Measurements from ENCODE around the gene APC2. TPM values are rescaled to one million over a fixed set of nuclear protein-coding genes. Genes with fewer than 3 reads are reported as not detected.

Gene APC2
- total and polyA plus RNA-seq, 8 donors: 0.10 to 3.5 (median 0.58) TPM; not detected in 1

DNA sequence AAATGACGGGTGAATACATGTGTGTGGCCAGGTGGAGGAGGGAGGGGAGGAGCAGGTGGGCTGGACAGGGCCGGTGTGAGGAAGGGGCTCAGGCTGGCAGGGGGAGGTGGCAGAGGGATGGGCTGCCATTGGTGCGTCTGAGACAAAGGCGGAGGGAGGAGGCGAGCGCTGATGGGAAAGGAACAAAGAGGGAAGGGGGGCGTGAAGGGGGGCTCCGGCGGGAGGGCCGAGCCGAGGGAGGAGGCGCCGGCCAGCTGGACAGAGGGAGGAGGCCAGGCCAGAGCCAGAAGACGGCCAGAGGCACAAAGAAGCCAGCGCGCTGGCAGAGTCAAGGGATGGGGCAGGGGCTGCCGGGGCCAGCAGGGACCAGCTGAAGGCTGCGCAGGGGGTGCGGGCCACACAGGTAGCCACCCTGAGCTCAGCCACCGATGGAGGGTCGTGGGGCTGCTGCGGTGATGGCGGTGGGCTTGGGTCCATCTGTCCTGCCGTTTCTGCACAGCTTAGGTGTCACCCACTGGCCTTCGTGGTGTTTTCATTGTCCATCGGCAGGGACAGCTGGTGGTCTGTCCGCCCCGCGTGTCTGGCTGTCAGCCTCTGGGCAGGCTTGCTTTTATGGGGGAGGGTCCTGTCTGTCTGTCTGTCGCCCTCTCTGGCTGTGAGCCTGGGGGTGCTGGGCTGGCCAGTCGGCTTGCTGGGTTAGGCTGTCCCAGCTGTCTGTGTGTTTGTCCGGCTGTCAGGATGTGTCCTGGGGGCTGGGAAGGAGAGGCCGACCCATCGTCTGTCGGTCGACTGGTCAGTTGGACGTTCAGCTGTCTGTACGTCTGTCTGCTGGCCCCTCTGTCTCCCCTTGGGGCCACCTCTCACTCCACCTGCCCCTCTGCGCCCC lies 2.2 kb downstream of the APC2 start:
- H3K27me3 ChIP-seq: peaks cover 54 to 100% (median 94%) of the 10 kb centered on the region in 3 donors
- intact Hi-C loops (cut with DNase I; ENCODE audit: low total_unique reads): no loop called here
- DNase-seq: peak in 1 of 2 donors; percentile 62

DNA sequence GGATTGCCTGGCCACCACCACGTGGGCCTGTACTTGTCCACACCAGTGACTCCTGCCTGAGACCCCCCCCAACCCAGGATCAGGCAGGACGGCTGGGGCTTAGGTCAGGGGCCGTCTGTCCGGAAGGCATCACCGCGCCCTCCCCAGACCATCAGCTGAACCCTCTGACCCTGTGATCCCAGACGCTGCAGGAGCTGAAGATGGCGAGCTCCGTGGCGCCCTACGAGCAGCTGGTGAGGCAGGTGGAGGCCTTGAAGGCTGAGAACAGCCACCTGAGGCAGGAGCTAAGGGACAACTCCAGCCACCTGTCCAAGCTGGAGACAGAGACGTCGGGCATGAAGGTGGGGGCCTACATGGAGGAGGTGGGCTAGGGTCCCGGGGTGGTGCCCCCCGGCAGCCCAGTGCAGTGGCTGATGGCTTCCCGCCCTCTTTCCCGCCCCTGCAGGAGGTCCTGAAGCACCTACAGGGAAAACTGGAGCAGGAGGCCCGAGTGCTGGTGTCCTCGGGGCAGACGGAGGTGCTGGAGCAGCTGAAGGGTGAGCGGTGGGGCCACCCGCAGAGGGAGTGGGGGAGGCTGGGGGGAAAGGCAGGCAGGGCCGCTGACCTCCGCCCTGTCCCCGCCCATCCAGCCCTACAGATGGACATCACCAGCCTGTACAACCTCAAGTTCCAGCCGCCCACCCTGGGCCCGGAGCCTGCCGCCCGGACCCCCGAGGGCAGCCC lies 3.0 kb downstream of the APC2 start:
- WGBS, 5 donors: 34 to 53% (median 44%) methylated on average over 11 to 30 of the region's 30 CpGs
- H3K9me3 ChIP-seq: no peaks in the 10 kb centered on the region

More for the DNA sequence above, 2.2 kb downstream of the APC2 start:
- H3K27ac ChIP-seq: no peak overlapping the region
- H3K4me1 ChIP-seq: peaks cover 18 to 61% (median 45%) of the 10 kb centered on the region in 4 donors
- no peaks in the 10 kb centered on the region for H3K9me3 ChIP-seq
- no peak overlapping the region for H3K4me3 ChIP-seq
- H3K36me3 ChIP-seq: no peaks in the 10 kb centered on the region
- WGBS, 5 donors: 18 to 29% (median 20%) methylated on average over 25 to 39 of the region's 39 CpGs
- no peak for TF ChIP-seq POLR2AphosphoS5 (IDR thresholded peaks at IDR 0.05)
- TF ChIP-seq, protein P1, sequence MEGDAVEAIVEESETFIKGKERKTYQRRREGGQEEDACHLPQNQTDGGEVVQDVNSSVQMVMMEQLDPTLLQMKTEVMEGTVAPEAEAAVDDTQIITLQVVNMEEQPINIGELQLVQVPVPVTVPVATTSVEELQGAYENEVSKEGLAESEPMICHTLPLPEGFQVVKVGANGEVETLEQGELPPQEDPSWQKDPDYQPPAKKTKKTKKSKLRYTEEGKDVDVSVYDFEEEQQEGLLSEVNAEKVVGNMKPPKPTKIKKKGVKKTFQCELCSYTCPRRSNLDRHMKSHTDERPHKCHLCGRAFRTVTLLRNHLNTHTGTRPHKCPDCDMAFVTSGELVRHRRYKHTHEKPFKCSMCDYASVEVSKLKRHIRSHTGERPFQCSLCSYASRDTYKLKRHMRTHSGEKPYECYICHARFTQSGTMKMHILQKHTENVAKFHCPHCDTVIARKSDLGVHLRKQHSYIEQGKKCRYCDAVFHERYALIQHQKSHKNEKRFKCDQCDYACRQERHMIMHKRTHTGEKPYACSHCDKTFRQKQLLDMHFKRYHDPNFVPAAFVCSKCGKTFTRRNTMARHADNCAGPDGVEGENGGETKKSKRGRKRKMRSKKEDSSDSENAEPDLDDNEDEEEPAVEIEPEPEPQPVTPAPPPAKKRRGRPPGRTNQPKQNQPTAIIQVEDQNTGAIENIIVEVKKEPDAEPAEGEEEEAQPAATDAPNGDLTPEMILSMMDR (IDR thresholded peaks at IDR 0.05): no peak
- no peak for TF ChIP-seq POLR2A (IDR thresholded peaks at IDR 0.05)

DNA sequence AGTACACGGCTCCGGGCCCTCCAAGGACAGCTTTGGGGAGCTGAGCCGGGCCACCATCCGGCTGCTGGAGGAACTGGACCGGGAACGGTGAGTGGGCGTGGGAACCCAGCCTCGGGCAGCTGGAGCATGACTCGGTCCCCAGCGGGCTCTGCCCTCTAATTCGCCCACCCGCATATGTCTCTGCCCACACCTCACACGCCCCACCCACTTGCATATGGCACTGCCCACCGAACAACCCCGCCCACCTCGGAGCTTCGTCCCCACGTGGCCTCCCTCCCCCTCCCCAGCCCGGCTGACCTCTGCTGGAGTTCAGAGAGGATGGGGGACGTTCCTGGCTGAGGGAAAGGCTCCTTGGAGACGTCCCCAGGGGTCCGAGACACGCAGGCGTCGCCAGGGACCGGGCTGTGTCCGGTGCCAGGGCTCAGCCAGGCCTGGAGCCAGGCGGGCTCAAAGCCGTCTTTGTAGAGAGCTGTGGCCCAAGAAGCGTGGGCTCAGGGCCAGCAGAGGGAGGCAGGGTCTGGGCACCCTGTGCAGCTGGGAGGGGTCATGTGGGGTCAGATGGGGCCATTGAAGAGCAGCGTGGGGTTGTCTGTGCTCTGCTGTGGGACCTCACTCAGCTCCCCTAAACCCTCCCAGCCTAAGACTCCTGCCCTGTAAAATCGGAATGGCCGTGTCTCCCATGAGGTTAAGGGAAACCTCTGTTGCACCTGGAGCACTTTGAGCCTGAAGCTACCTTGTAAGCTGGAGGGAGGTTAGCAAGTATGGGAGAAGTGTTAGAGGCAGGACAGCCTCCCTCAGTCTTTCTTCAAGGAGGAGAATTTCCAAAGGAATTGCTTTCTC lies 3.8 kb downstream of the APC2 start:
- Histone ChIP-seq H3K27ac (no peak overlapping the region), H3K9me3 (no peaks in the 10 kb centered on the region), H3K27me3 (peaks cover 51 to 100% (median 93%) of the 10 kb centered on the region in 3 donors), H3K4me1 (peaks cover 18 to 60% (median 47%) of the 10 kb centered on the region in 4 donors), H3K4me3 (no peak overlapping the region), H3K36me3 (no peaks in the 10 kb centered on the region)
- intact Hi-C loops (cut with DNase I; ENCODE audit: low total_unique reads): no loop called here
- TF ChIP-seq POLR2AphosphoS5 (IDR thresholded peaks at IDR 0.05) (no peak), EP300 (IDR thresholded peaks at IDR 0.05) (no peak), POLR2A (IDR thresholded peaks at IDR 0.05) (no peak)
- TF ChIP-seq, protein P1 (IDR thresholded peaks at IDR 0.05): no peak
- DNase-seq: peak in 1 of 2 donors; percentile 75
- WGBS, 5 donors: 15 to 20% (median 16%) methylated on average over 7 to 33 of the region's 33 CpGs

More for the DNA sequence above, 3.0 kb downstream of the APC2 start:
- no peak overlapping the region for H3K4me3 ChIP-seq
- no peak for DNase-seq
- no peaks in the 10 kb centered on the region for H3K36me3 ChIP-seq
- intact Hi-C loops (cut with DNase I; ENCODE audit: low total_unique reads): no loop called here
- H3K4me1 ChIP-seq: peaks cover 18 to 60% (median 47%) of the 10 kb centered on the region in 4 donors
- TF ChIP-seq EP300 (IDR thresholded peaks at IDR 0.05) (no peak), POLR2AphosphoS5 (IDR thresholded peaks at IDR 0.05) (no peak), POLR2A (IDR thresholded peaks at IDR 0.05) (no peak)
- TF ChIP-seq, protein P1 (IDR thresholded peaks at IDR 0.05): no peak
- no peak overlapping the region for H3K27ac ChIP-seq
- peaks cover 51 to 100% (median 94%) of the 10 kb centered on the region in 3 donors for H3K27me3 ChIP-seq

DNA sequence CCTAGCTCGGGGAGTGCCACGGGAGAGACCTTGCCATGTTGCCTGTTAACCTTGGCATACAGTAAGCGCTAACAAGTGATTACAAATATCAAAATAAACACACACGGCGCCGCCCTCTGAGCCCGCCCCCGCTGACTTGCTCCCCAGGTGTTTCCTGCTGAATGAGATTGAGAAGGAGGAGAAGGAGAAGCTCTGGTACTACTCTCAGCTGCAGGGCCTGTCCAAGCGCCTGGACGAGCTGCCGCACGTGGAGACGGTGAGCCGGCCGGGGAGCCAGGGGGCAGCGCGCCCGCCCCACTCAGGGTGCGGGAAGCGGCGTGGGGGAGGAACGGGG lies 5.0 kb downstream of the APC2 start:
- TF ChIP-seq, protein P1 (IDR thresholded peaks at IDR 0.05): no peak
- TF ChIP-seq EP300 (IDR thresholded peaks at IDR 0.05) (no peak), POLR2AphosphoS5 (IDR thresholded peaks at IDR 0.05) (no peak), POLR2A (IDR thresholded peaks at IDR 0.05) (no peak)
- intact Hi-C loops (cut with DNase I; ENCODE audit: low total_unique reads): no loop called here

More for the DNA sequence above, 5.0 kb downstream of the APC2 start:
- 3 to 10% (median 4%) methylated on average over 14 to 22 of the region's 22 CpGs for WGBS, 5 donors
- no peaks in the 10 kb centered on the region for H3K9me3 ChIP-seq
- peak overlapping the region in 2 of 4 donors; percentile 2 to 18 for H3K4me3 ChIP-seq
- H3K36me3 ChIP-seq: peaks cover 0 to 4% (median under 1%) of the 10 kb centered on the region in 4 donors
- peak overlapping the region in 1 of 5 donors; percentile 55 for H3K27ac ChIP-seq
- peak in 1 of 2 donors; percentile 54 for DNase-seq
- H3K27me3 ChIP-seq: peaks cover 47 to 100% (median 81%) of the 10 kb centered on the region in 3 donors
- H3K4me1 ChIP-seq: peaks cover 18 to 52% (median 45%) of the 10 kb centered on the region in 4 donors
